ENCODE data around the gene CLSTN2. TPM values are rescaled to one million over a fixed set of nuclear protein-coding genes. Genes with fewer than 3 reads are reported as not detected.

CLSTN2 gene
- total and polyA plus RNA-seq, 2 of the 8 experiments (the other 6 are each of a cell fraction or from before 2014, with no cell fraction given) = 0.39 to 0.52 TPM

GRCh38 chr3:140223631-140224030 lies 288.6 kb downstream of the CLSTN2 start:
- no peaks in the 10 kb centered on the region for H3K23me2 ChIP-seq (ENCODE audit: low read depth, low read length)
- 90% methylated on average over 2 of the region's 2 CpGs; no CpG with 5 or more reads in 1 of the 2 experiments for WGBS, 2 experiments (ENCODE audit: extremely low coverage in 1 of 2, insufficient coverage in 1 of 2, insufficient read length in 1 of 2, insufficient replicate concordance in 2 of 2, low coverage in 1 of 2, low lambda C conversion rate in 2 of 2, missing lambda C conversion rate in 1 of 2)
- CTCF ChIA-PET (ENCODE audit: partially characterized antibody) = interaction anchor here (1.3 kb wide), 1 partner anchor 95 kb away, joined by 5 read pairs; no protein-coding TSS in a partner anchor
- TF ChIP-seq YY1 (IDR thresholded peaks at IDR 0.05; ENCODE audit: low read depth, low read length) (no peak), EZH2 (IDR thresholded peaks at IDR 0.05; ENCODE audit: low read depth, low read length, severe bottlenecking) (no peak), BRCA1 (IDR thresholded peaks at IDR 0.05; ENCODE audit: low read depth, low read length) (no peak), TEAD4 (IDR thresholded peaks at IDR 0.05; ENCODE audit: low read depth, low read length) (no peak), TAF1 (IDR thresholded peaks at IDR 0.05; ENCODE audit: low read depth, low read length) (no peak), BACH1 (IDR thresholded peaks at IDR 0.05; ENCODE audit: low read length) (no peak), CBX8 (IDR thresholded peaks at IDR 0.05; ENCODE audit: borderline replicate concordance, low read depth, low read length) (no peak), RFX5 (IDR thresholded peaks at IDR 0.05; ENCODE audit: borderline replicate concordance, low read depth, low read length) (no peak), USF2 (IDR thresholded peaks at IDR 0.05; ENCODE audit: low read length) (no peak), CTCF (IDR thresholded peaks at IDR 0.05; ENCODE audit: control extremely low read depth in 1 of 3, insufficient read depth in 1 of 3, low read depth in 1 of 3, low read length in 3 of 3) (no peak), EGR1 (IDR thresholded peaks at IDR 0.05; ENCODE audit: borderline replicate concordance, low read depth, low read length) (no peak)

More at GRCh38 chr3:140223631-140224030, 288.6 kb downstream of the CLSTN2 start:
- H3K9ac ChIP-seq (replicated peaks in 1 of 4; ENCODE audit: extremely low read depth in 1 of 4, low read depth in 3 of 4, low read length in 3 of 4) = no peak overlapping the region
- no peak for DNase-seq (ENCODE audit: low read depth in 1 of 2, low spot score in 2 of 2)
- H3K4me3 ChIP-seq (ENCODE audit: extremely low read depth in 1 of 4, insufficient read depth in 2 of 4, low read depth in 3 of 4, low read length in 4 of 4) = no peak overlapping the region
- no peak for FAIRE-seq
- no peak overlapping the region for H2AFZ ChIP-seq (ENCODE audit: low read length)
- H3K18ac ChIP-seq (ENCODE audit: extremely low read depth, low read length) = no peak overlapping the region
- H3K23ac ChIP-seq (ENCODE audit: insufficient read length) = no peak overlapping the region
- no peak overlapping the region for H2BK20ac ChIP-seq (ENCODE audit: low read length)
- POLR2A ChIA-PET (ENCODE audit: partially characterized antibody) = no interaction called here
- H3K79me1 ChIP-seq (ENCODE audit: low read depth, low read length) = no peaks in the 10 kb centered on the region
- no peak overlapping the region for H3K4me2 ChIP-seq (ENCODE audit: insufficient read depth in 1 of 2, low read depth in 2 of 2, low read length in 2 of 2)
- no peaks in the 10 kb centered on the region for H4K20me1 ChIP-seq (replicated peaks in 1 of 2; ENCODE audit: control insufficient read depth in 1 of 2, insufficient read depth in 2 of 2, low read length in 2 of 2)
- H4K5ac ChIP-seq (ENCODE audit: insufficient read length, low read depth, low read length) = no peak overlapping the region
- H2BK12ac ChIP-seq (ENCODE audit: low read depth, low read length) = no peak overlapping the region
- H2BK120ac ChIP-seq (replicated peaks; ENCODE audit: low read depth, low read length) = no peak overlapping the region
- no peak overlapping the region for H3K14ac ChIP-seq (ENCODE audit: insufficient read length)
- no peak overlapping the region for H4K8ac ChIP-seq (ENCODE audit: extremely low read depth, insufficient read depth, low read length)
- no peaks in the 10 kb centered on the region for H3K79me2 ChIP-seq (ENCODE audit: control insufficient read depth in 1 of 2, insufficient read depth in 2 of 2, low read length in 2 of 2)
- H3K36me3 ChIP-seq (ENCODE audit: control insufficient read depth in 2 of 4, insufficient read depth in 4 of 4, low read length in 3 of 4) = no peaks in the 10 kb centered on the region
- no peak overlapping the region for H2AK5ac ChIP-seq (ENCODE audit: low read depth, low read length)
- no peak overlapping the region for H3K4ac ChIP-seq (replicated peaks; ENCODE audit: insufficient read length, low read depth, low read length)
- H2BK5ac ChIP-seq (ENCODE audit: low read depth, low read length) = no peak overlapping the region
- no peaks in the 10 kb centered on the region for H3K27me3 ChIP-seq (replicated peaks in 1 of 4; ENCODE audit: control insufficient read depth in 3 of 4, extremely low read depth in 1 of 4, insufficient read depth in 3 of 4, low read length in 3 of 4)
- peaks cover 0 to 3% (median 0%) of the 10 kb centered on the region in 4 experiments; a peak in 1 of 7 replicates for H3K4me1 ChIP-seq (replicated peaks in 1 of 4; ENCODE audit: control insufficient read depth in 3 of 4, insufficient read depth in 4 of 4, low read length in 3 of 4)
- no peak overlapping the region for H2BK15ac ChIP-seq (ENCODE audit: low read length)
- no peak overlapping the region for H4K91ac ChIP-seq (replicated peaks; ENCODE audit: insufficient read length, low read length)
- no peak overlapping the region for H3K27ac ChIP-seq (ENCODE audit: low read depth, low read length)
- peaks cover 3 to 4% of the 10 kb centered on the region in 2 experiments; a peak in 1 of 4 replicates for H3K9me3 ChIP-seq (ENCODE audit: insufficient read depth in 2 of 2, low read depth in 1 of 2, low read length in 1 of 2)
- H3K56ac ChIP-seq (replicated peaks; ENCODE audit: insufficient read length, low read depth, low read length) = no peak overlapping the region

Measured in H1 (cell line).